ENCODE measurements around the gene SLC29A1.
A peak's percentile ranks its signal among the peaks of the same experiment; 100 is the strongest.

Gene SLC29A1

GRCh38 chr6:44245912-44246662 lies 22.7 kb downstream of the SLC29A1 start:
- Histone ChIP-seq H3K9me3 (no peaks in the 10 kb centered on the region), H3K36me3 (replicated peaks) (peaks cover 41% of the 10 kb centered on the region), H3K4me3 (peak overlapping the region; percentile 90), H3K4me1 (peaks cover 18% of the 10 kb centered on the region), H3K27me3 (ENCODE audit: low read depth) (no peaks in the 10 kb centered on the region)
- DNase-seq (ENCODE audit: low spot score in 2 of 2): peak; percentile 68 to 94
- in situ Hi-C loops (cut with MboI; ENCODE audit: low sequenced_read_pairs): loop anchor here (10.0 kb wide), 1 partner anchor 471 kb away; the partner anchor contains the start of gene VEGFA

DNA sequence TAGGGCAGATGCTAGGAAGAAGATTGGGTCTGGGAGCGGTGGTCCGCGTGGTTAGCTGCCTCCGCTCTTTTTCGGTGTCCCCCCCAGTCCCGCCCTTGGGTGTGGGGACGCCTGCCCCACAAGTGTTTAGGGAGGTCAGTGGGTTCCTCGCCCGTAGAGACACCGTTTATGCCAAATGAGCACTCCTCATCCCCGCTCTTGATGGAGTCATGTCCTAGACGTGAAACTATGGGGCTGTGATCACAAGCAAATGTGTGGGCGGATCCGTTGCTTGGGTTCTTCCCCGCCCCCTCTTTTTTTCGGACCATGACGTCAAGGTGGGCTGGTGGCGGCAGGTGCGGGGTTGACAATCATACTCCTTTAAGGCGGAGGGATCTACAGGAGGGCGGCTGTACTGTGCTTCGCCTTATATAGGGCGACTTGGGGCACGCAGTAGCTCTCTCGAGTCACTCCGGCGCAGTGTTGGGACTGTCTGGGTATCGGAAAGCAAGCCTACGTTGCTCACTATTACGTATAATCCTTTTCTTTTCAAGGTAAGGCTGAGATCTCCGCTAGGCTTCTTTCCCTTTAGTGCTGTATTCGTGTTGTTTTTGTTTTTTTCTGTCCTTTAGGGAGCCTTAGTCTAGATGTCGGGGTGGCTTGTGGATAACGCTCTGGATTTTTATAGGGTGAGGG lies 23.4 kb downstream of the SLC29A1 start, which contains the start of gene HSP90AB1:
Gene HSP90AB1, plus strand, starts transcription at position 439 of the 675 bp plus-strand sequence. CDS start 1,529 bp downstream, outside the sequence.
- peaks cover 18% of the 10 kb centered on the region for H3K4me1 ChIP-seq
- in situ Hi-C loops (cut with MboI; ENCODE audit: low sequenced_read_pairs): loop anchor here (10.0 kb wide), 1 partner anchor 472 kb away; the partner anchor contains the start of gene VEGFA
- peaks cover 49% of the 10 kb centered on the region for H3K36me3 ChIP-seq (replicated peaks)
- H3K9me3 ChIP-seq: no peaks in the 10 kb centered on the region
- DNase-seq (ENCODE audit: low spot score in 2 of 2): peak; percentile 97
- H3K4me3 ChIP-seq: peak within 1 kb of the TSS; percentile 90
- no peaks in the 10 kb centered on the region for H3K27me3 ChIP-seq (ENCODE audit: low read depth)

- Histone ChIP-seq H3K9me3 (no peaks in the 10 kb centered on the region), H3K27me3 (ENCODE audit: low read depth) (no peaks in the 10 kb centered on the region), H3K36me3 (replicated peaks) (peaks cover 57% of the 10 kb centered on the region), H3K4me1 (peaks cover 18% of the 10 kb centered on the region), H3K4me3 (peak overlapping the region; percentile 90)
- in situ Hi-C loops (cut with MboI; ENCODE audit: low sequenced_read_pairs): loop anchor here (10.0 kb wide), 1 partner anchor 473 kb away; the partner anchor contains the start of gene VEGFA
- DNase-seq (ENCODE audit: low spot score in 2 of 2): peak in 1 of 2 experiments; percentile 74
These were observed 24.2 kb downstream of the SLC29A1 start for GRCh38 chr6:44247338-44248302.

DNA sequence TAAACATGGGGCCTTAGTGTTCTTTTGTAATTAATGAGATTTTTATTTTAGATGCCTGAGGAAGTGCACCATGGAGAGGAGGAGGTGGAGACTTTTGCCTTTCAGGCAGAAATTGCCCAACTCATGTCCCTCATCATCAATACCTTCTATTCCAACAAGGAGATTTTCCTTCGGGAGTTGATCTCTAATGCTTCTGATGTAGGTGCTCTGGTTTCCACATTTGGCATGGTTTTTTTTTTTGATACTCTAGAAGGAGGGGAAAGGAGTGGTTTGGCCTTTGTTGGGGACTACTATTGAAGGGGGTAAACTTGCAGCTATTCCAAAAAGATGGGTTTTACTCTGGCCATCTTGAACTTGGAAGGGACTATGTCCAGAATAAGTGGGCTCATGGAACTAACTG lies 25.2 kb downstream of the SLC29A1 start:
- Histone ChIP-seq H3K36me3 (replicated peaks) (peaks cover 66% of the 10 kb centered on the region), H3K9me3 (no peaks in the 10 kb centered on the region), H3K4me3 (peak overlapping the region; percentile 90), H3K27me3 (ENCODE audit: low read depth) (no peaks in the 10 kb centered on the region), H3K4me1 (peaks cover 18% of the 10 kb centered on the region)
- in situ Hi-C loops (cut with MboI; ENCODE audit: low sequenced_read_pairs): loop anchor here (10.0 kb wide), 1 partner anchor 474 kb away; the partner anchor contains the start of gene VEGFA
- DNase-seq (ENCODE audit: low spot score in 2 of 2): no peak

GRCh38 chr6:44249082-44249748 lies 25.8 kb downstream of the SLC29A1 start:
- H3K4me3 ChIP-seq: peak overlapping the region; percentile 90
- in situ Hi-C loops (cut with MboI; ENCODE audit: low sequenced_read_pairs): loop anchor here (10.0 kb wide), 1 partner anchor 474 kb away; the partner anchor contains the start of gene VEGFA

GRCh38 chr6:44250067-44250717 lies 26.8 kb downstream of the SLC29A1 start:
- H3K36me3 ChIP-seq (replicated peaks): peaks cover 82% of the 10 kb centered on the region
- H3K27me3 ChIP-seq (ENCODE audit: low read depth): no peaks in the 10 kb centered on the region
- peaks cover 18% of the 10 kb centered on the region for H3K4me1 ChIP-seq
- in situ Hi-C loops (cut with MboI; ENCODE audit: low sequenced_read_pairs): no loop called here
- no peaks in the 10 kb centered on the region for H3K9me3 ChIP-seq
- no peak for DNase-seq (ENCODE audit: low spot score in 2 of 2)
- H3K4me3 ChIP-seq: no peak overlapping the region; the same call in 1 of the 2 replicates

More at GRCh38 chr6:44249082-44249748, 25.8 kb downstream of the SLC29A1 start:
- no peak for DNase-seq (ENCODE audit: low spot score in 2 of 2)
- H3K36me3 ChIP-seq (replicated peaks): peaks cover 73% of the 10 kb centered on the region
- H3K9me3 ChIP-seq: no peaks in the 10 kb centered on the region
- no peaks in the 10 kb centered on the region for H3K27me3 ChIP-seq (ENCODE audit: low read depth)
- H3K4me1 ChIP-seq: peaks cover 18% of the 10 kb centered on the region

GRCh38 chr6:44250718-44251123 lies 27.3 kb downstream of the SLC29A1 start:
- Histone ChIP-seq H3K27me3 (ENCODE audit: low read depth) (no peaks in the 10 kb centered on the region), H3K9me3 (no peaks in the 10 kb centered on the region), H3K4me3 (no peak overlapping the region), H3K4me1 (peaks cover 16% of the 10 kb centered on the region), H3K36me3 (replicated peaks) (peaks cover 88% of the 10 kb centered on the region)
- DNase-seq (ENCODE audit: low spot score in 2 of 2): no peak
- in situ Hi-C loops (cut with MboI; ENCODE audit: low sequenced_read_pairs): no loop called here

DNA sequence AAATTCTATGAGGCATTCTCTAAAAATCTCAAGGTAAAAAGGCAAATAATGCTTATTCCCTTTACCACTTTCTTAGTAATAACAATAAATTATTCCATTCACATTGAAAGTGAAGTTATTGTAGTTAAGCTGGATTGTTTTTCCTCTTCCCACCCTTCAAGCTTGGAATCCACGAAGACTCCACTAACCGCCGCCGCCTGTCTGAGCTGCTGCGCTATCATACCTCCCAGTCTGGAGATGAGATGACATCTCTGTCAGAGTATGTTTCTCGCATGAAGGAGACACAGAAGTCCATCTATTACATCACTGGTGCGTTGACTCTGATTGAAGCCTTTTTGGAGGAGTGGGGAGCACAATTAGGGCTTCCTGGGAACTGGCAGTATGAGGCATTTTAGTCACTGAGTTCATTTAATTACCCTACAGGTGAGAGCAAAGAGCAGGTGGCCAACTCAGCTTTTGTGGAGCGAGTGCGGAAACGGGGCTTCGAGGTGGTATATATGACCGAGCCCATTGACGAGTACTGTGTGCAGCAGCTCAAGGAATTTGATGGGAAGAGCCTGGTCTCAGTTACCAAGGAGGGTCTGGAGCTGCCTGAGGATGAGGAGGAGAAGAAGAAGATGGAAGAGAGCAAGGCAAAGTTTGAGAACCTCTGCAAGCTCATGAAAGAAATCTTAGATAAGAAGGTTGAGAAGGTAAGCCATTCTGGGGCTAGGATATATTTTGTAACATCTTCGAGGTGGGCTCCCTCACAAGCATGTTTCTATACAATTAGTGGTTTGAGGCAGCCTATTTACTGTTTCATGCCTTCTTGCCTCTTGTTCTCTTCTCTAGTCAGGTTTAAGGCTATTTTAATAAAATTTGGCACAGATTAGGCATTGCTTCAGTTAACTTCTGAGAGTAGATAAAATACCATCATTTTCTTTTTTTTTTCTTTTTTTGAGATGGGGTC lies 28.5 kb downstream of the SLC29A1 start:
- Histone ChIP-seq H3K9me3 (no peaks in the 10 kb centered on the region), H3K36me3 (replicated peaks) (peaks cover 89% of the 10 kb centered on the region), H3K4me3 (no peak overlapping the region), H3K27me3 (ENCODE audit: low read depth) (no peaks in the 10 kb centered on the region), H3K4me1 (peaks cover 19% of the 10 kb centered on the region)
- in situ Hi-C loops (cut with MboI; ENCODE audit: low sequenced_read_pairs): no loop called here
- DNase-seq (ENCODE audit: low spot score in 2 of 2): no peak

DNA sequence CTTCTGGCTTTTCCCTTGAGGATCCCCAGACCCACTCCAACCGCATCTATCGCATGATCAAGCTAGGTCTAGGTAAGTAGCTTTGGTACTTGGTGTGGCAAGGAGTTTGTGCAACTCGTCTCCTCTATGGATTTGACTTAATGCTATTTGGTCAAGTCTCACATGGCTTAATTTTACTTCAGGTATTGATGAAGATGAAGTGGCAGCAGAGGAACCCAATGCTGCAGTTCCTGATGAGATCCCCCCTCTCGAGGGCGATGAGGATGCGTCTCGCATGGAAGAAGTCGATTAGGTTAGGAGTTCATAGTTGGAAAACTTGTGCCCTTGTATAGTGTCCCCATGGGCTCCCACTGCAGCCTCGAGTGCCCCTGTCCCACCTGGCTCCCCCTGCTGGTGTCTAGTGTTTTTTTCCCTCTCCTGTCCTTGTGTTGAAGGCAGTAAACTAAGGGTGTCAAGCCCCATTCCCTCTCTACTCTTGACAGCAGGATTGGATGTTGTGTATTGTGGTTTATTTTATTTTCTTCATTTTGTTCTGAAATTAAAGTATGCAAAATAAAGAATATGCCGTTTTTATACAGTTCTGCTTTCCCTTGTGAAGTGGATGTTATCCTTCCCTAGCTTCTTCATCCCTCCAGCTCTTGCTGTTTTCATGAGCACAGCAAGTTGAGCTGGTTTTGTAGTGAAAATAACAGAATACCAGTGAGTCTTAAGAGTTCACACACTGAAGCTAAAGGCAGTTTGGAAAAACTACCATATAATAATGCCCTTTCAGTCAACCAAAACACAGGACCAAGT lies 30.1 kb downstream of the SLC29A1 start:
- Histone ChIP-seq H3K4me1 (peaks cover 18% of the 10 kb centered on the region), H3K9me3 (no peaks in the 10 kb centered on the region), H3K4me3 (no peak overlapping the region), H3K27me3 (ENCODE audit: low read depth) (no peaks in the 10 kb centered on the region), H3K36me3 (replicated peaks) (peaks cover 74% of the 10 kb centered on the region)
- peak in 1 of 2 experiments; percentile 86 for DNase-seq (ENCODE audit: low spot score in 2 of 2)
- in situ Hi-C loops (cut with MboI; ENCODE audit: low sequenced_read_pairs): no loop called here

GRCh38 chr6:44254191-44255104 lies 31.1 kb downstream of the SLC29A1 start:
- no peak overlapping the region for H3K4me3 ChIP-seq
- no peaks in the 10 kb centered on the region for H3K9me3 ChIP-seq
- H3K36me3 ChIP-seq (replicated peaks): peaks cover 64% of the 10 kb centered on the region
- H3K4me1 ChIP-seq: peaks cover 10% of the 10 kb centered on the region
- no peaks in the 10 kb centered on the region for H3K27me3 ChIP-seq (ENCODE audit: low read depth)
- DNase-seq (ENCODE audit: low spot score in 2 of 2): peak in 1 of 2 experiments; percentile 37
- in situ Hi-C loops (cut with MboI; ENCODE audit: low sequenced_read_pairs): no loop called here
